Activated T-cell treated with anti-CD3 and anti-CD28 coated beads for 48 hours (primary cell): ENCODE results near the gene SLBP.
"Not testable (repeated sequence)": the region's sequence is repeated elsewhere in the genome, so short reads cannot be mapped to it uniquely, and the experiment has no call there.

ENCODE experiments used
- DNase-seq: peaks from one replicate; pipeline ENCODE4 v3.0.0-alpha.2; 2020; ENCODE audit warnings: low read depth

The SLBP gene

DNA sequence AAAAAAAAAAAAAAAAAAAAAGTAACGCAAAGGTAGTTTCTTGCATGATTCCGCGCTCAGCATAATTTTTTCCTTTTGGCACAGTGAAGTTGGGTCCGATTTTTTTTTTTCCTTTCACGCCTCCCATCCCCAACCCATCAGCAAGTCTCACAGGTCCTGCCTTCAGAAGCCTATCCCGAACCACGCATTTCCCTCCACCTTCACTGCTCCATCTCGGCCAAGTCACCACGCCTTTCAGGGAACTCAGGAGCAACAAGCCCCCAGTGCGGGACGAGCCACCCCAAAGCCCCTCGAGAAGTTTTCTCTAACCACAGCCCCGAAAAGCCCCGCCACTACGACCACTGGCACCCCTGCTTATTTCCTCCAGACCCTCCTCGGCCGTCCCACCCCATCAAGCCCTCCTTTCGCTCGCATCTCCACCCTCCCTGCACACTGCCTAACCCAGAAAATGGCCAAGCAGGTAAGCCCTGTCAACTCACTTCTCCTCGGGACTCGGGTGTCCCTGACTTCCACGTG is 1.0 kb downstream of the SLBP start:
- no peak for DNase-seq

DNA sequence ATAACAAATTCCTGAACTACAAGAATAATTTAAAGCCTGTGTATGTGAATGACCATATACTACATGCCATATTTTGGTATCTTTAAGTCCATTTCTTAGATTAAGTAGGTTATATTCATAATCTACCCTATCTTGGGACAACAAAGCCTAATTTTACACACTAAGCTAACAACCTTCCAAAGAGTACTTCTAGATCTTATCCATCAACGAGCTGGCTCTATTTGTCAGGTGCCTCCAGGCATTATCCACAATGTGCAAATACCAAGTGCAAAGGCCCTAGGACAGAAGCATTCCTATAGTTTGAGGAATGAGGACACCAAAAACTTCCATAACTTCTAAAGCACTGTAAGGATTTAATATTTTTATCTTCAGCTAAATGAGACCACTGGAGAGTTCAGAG is 3.5 kb downstream of the SLBP start:
- no peak for DNase-seq

DNA sequence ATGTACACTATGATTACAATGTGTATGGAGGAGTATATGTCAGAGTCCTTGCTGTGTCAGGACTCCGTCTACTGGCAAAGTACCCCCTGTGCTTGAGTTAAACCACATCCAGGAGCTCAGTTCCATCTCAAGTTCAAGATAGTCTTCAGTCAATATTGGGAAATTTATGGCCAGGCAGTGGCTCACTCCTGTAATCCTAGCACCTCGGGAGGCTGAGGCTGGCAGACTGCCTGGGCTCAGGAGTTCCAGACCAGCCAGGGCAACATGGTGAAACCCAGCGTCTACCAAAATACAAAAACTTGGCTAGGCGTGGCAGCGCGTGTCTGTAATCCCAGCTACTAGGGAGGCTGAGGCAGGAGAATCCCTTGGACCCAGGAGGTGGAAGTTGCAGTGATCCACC is 5.8 kb downstream of the SLBP start:
- DNase-seq = no peak

DNA sequence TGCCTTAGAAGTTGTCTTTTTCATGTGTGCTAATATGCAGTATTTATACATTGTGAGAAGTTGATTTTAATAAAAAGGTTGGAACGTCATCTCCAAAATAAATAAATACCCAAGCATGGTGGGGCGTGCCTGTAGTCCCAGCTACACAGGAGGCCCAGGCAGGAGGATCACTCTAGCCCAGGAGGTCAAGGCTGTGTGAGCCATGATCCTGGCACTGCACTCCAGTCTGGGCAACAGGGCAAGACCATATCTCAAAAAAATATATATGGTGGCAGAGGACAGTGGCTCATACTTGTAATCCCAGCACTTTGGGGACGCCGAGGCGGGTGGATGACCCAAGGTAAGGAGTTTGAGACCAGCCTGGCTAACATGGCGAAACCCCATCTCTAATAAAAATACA is 6.4 kb downstream of the SLBP start:
- DNase-seq = no peak

DNA sequence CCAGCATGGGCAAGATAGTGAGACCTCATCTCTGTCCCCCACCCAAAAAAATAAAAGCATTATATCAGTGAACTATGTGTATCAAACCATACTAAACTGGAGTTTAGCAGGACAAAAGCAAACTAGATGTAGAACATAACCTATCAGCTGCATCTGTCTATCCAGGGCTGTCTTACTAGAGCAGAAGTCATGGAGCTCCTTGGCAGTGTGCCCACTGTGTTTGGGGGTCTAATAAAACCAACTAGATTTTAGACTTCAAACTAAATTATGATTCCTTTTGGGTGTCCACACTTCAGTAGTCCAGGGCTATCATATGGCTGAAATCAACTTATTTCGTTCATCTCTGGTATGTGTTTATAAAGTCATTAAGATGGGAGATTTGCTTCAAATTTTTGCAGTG is 8.3 kb downstream of the SLBP start:
- DNase-seq = no peak

DNA sequence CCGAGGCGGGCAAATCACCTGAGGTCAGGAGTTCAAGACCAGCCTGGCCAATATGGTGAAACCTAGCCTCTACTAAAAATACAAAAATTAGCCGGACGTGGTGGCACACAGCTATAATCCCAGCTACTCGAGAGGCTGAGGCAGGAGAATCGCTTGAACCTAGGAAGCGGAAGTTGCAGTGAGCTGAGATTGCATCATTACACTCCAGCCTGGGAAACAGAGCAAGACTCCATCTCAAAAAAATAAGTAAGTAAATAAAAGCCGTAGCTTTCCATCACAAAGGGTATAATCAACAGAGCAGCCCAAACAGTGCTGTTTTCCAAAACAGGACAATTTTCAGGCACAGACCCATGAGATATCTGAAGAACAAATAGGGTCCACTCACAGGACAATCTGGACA is 10.4 kb downstream of the SLBP start:
- not testable (repeated sequence) for DNase-seq

DNA sequence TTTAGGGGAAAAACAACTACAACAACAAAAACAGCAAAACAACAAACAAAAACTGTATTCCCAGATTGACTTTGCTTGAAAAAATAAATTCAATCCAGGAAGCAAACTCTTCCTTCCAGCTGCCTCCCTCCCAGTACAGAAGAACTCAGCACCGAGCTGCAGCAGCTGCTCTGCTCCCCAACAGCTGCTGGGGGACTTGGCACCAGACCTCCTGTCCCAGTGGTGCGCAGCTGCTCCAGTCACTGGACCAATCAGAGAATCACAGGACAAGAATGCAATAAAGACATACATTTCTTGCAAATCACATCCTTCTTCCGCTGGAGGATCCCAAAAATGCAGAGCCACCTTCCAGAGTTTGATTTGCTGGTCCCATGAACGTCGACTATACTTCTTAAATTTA is 16.2 kb downstream of the SLBP start:
- no peak for DNase-seq

DNA sequence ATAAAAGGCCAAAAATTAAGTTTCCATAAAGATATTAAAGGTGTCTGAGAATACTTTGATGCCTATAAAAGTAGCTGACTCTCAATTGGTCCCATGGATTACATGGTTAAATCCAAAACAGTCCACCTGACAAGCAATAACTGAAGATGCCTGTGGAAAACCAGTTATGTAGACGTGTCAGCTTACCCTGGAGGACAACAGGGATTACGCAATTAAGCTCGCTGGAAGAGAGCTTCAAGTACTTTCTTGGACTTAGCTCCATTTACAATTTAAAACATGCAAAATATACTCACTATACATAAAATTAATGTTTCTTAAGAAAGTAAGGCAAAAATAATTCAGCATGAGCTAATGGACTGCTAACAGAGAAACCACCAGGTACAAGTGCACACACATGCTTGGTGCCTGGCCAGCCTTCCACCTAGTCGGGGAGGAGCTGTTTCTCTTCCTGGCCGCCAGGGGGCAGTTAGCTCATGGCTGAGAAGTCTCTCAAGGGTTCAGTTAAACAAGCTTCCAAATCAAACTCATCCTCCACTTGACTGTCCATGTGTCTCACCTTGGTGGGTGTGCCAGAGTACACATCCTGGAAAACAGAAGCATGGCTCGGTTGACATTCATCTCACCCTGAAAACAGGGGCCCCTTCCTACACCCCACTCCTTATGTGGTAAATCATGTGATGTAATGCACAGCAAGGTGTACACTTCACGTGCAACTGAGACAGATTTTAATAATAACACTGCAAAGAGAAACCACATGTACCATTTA is 18.8 kb downstream of the SLBP start:
- peak; percentile 64 for DNase-seq

DNA sequence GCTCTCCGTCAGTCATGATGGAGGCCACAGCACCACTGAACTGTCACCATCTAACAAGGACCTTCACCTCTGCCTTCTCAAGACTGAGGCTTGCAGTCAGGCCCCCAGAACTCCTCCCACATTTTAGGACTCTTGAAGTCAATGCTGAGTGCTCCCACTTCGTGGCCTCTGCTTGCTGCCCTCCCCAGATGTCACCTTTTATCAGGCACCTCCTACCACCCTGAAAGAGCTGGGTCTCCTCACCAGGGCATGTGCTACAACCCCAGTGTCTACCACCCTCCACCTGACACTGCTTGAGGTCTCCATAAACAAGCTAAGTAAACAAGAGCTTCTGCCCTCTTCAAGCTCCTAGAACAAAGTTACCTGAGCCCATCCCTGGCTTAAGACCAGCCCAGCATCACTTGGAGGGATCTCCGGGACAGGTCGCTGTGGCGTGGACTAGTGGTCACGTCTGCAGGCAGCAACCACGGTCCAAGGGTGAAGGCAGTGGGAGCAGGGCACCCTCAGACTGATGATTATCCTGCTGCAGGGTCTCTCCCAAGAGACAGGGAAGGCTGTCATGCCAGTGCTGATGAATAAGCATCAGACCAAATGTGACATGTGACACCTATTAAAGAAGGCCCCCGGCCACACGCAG is 20.3 kb downstream of the SLBP start:
- no peak for DNase-seq

DNA sequence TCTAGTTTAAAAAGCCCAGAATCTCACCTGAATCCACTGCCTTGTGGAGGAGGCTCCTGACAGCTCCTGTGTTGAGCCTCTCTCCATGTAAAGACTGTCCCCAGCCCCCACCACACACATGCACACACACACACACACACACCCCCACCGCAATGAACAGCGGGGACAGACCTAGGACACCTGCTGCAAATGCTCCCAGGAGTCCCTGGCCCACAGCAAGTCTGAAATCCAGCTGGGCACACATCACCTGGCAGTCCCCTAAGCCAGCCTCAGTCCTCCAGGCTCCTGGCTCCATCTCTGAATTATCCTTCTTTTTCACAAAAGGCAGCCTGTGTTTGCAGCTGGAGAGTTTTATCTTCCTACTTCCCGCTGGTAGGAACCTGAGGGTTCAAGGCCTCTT is 21.4 kb downstream of the SLBP start:
- DNase-seq = no peak

DNA sequence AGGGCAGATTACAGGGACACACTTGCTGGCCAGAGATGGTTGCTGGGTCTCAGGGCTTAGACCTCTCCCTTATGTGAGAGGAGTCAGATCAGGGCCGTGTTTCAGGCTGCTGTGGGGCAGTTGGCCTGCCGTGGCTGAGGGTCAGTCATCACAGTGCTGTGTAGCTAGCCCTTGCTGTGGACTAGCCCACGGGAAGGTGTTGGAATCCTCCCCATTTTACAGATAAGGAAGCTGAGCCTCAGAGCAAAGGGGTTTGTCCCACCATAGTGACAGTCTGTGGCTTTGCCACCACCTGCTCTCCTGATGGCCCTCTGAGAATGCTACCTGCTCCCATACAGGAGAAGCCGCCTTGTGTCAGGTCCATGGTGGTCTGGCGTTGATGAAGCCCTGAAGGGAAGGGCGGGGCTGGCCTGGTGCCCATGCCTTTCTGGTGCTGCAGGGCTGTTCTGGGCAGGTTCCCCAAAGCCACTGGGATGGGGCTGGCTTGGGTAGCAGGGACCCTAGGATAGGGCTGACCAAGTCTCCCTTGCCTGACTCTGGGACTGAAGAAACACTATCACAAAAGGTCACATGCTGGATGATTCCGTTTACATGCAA is 25.6 kb downstream of the SLBP start:
- DNase-seq = no peak

DNA sequence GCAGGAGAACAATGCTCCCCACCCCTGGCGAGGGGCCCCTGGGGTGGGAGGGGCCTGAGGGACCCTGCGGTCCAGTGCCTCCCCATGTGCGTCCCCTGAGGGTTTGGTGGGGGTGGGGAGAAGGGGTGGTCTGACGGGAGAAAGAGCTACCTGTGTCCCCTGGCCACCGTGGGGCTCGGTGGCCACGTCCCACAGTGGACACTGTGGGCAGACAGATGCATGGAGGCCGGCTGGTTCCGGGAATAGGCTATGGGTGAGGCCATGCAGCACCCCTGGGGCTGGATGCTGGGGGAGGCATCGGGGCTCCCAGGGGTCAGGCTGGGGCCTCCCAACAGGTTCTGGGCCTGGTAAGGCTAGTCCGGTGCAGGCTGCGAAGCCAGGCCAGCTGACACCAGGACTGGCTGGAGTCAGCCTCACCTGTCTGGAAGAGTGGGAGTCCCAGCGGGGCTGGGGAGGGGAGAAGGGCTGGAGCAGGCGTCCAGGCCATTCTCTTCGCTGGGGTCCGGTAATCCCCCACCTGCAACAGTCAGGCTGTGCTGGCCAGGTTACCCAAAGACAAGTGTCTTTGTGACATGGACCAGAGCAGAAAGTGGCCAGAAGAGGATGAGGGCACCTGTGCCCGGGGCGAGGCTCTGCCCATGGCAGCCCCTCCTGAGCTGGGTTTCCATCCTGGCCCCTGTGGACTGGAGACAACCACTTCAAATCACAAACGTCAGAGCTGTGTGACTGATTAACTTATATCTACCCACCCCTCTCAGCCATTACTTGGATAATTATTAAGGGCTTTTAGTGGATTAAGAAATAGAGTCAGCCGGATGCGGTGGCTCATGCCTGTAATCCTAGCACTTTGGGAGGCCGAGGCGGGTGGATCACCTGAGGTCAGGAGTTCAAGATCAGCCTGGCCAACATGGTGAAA is 26.6 kb downstream of the SLBP start:
- DNase-seq = no peak

DNA sequence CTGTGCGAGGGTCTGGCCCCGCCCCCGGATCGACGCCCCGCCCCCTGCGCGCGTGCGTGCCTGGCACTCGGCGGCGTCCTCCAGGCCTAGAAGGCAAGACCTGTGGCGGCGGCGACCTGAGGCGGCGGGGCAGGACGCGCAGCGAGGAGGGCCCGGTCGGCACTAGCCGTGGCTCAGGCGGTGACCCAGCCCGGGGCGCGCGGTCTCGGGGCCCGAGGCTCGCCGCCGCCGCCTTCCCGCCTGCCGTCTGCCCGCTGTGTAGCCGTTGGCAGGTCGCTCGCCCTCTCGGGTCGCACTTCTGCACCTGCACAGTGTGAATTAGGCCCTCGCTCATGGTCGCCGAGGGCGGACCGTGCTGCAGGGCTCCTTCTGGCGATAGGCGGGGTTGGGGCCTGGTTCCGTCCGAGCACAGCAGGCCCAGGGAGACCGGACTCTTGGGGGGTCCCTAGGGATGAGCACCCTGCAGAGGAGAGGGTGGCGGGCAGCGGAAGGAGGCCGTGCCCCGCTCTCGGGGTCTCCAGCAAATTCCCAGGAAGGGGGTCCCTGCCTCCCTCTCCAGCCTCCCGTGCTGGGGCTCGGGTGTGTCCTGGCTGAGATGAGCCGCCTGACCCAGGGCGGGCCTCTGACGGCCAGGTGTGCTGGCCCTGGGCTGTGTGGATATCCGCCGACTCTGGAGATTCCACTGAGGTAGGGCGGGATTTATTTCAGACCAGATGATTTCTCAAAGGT is 27.4 kb downstream of the SLBP start:
- DNase-seq = no peak

DNA sequence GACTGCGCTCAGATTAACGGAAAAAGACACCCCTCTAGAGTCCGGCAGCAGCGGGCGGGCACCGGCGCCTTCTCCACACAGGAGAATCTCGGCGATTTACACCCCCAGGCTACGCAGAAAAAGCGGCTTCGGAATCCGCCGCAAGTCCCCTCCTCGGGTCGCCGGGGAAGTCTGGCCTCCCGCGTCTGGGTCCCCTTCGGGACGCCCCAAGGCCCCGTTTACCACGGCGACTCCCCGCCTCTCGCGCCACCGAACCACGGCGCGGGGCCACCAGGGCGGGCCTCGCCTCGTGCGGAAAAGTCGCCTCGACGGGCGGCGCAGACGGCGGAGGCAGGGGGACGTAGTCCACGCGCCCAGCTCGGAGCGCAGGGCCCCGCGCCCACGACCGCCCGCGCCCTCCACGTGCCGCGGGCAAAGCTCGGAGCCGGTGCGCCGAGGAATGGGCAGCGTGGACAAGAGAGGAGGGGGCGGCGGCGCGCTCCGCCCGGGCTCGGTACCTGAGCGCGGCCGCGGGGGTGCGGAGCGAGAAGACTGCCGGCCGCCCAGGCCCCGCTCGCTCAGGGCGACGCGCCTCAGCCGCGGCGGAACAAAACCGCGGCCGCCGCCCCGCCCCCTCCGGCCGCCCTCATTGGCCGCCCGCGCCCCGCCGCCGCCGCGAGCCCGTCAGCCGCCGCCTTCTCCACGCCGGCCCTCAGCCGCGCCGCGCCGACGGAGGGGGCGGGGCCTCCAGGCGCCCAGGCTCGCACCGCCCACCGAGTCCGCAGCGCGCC is 28.2 kb downstream of the SLBP start, which contains the start of gene FAM53A:
Gene FAM53A (minus strand): TSS at position 578 of the 770 bp plus-strand sequence. CDS start 15,572 bp downstream, outside the sequence.
- DNase-seq = peak; percentile 96

DNA sequence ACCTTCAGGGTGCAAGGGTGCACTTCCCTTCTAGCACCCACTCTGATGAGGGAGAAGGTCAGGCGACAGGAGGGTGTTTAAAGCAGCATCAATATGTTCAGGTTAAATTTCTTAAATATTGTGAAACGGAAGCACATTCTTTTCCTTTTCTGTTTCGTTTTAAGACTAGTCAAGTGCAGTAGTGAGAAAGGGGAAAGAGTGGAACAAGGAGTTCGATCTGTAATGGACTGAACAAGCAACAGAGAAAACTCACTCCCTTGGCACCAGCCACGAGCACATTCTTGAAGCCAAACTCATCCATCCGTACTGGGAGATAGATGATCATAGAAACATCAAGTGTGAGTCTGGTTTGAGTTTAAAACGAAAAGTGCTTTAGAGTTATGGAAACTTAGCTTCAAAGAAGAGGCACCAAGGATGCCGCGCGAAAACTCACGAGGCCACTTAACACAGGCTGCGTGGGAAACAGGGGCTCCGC is 28.8 kb downstream of the SLBP start:
- DNase-seq = no peak

DNA sequence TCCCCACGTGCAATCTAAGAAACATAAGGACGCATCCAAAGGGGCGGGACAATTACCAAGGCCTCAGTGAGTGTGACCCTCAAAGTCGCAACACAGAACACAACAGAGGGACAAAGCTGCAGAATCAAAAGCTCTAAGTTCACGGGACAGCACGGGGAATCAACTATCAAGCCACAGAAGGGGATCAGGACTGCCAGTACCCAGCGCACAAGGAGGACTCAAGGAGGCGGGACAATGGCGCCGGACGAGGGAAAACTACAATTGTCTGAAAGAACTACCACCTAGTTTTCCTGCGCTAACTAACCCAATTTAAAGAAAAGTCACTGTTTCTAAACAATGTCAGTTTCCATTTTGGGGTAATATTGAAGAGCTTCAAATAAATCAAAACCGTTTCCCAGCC is 29.3 kb downstream of the SLBP start:
- no peak for DNase-seq

DNA sequence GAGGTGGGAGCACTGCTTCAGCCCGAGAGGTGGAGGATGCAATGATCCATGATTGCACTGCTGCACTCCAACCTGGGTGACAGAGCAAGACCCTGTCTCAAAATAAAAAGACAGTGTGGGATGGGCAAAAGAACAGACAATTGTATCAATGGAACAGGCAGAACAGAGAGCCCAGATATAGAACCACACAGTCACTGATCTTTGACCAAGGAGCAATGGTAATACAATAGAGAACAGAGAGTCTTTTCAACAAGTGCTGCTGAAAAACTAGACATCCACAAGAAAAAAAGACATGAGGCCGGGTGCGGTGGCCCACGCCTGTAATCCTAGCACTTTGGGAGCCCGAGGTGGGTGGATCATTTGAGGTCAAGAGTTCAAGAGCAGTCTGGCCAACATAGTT is 33.9 kb downstream of the SLBP start:
- no peak for DNase-seq

DNA sequence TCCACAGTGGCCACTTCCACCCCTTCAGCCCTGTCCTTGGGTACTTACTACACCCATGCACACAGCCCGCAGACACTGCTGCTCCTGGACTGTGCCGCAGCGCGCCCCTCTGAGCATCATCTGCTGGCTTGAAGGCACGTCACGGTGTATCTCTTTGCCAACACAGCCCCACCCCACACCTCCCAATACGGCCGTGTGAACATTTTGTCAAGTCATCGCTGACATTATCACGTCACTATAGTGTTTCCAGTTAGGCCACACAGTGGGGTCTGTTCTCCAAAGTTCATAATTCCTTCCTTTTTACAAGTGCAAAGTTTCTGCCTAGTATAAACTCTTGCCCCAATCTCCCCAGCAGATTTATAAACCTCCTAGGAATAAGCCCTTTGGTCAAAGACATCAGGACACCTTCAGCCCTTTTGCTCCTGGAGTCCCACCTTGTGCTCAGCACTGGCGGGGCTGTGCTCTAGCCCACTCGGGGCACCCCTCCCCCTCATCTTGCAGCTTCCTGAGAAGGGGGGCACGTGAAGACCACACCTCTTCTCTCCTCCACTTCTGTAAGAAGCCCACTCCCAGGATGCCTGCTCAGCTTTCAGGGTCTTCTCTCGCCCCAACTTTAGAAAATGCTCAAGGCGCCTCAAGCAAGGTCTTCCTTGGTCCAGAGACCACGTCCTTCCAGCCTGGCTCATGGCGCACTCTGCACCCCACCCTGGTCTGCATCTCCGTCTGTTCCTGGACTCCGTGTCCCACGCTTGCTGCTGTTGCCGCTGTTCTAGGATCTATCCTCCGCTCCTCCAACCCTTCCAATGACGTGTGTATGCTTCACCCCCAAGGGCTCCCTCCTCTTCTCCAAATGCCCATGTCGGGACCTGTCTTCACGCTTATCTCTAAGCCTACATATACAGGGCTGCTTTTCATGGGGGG is 35.3 kb downstream of the SLBP start:
- no peak for DNase-seq

DNA sequence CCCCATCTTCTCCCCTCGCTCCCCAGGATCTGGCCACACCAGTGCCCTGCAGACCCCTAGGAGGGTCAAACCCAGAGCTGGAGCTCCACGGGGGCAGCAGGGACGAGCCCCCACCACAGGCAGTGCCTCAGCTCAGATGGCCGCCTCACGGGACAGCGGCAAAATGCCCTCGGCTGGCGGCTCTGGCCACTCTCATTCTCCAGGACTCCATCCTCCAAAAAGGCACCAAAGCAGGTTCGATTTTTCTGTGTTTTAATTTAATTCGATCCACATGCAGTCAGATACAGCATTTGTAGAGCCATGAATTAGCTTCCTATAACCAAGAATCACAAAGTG is 36.3 kb downstream of the SLBP start:
- no peak for DNase-seq
